Endothelial cell of umbilical vein (primary cell): Measurements from ENCODE around the gene ZNF775. TPM values are rescaled to one million over a fixed set of nuclear protein-coding genes. Genes with fewer than 3 reads are reported as not detected.

Experiments used
- BruUV-seq: library from RNA; stranded (reverse); fragments of 400-500 nt; replicated peaks from 2 replicates; lab custom pipeline; 2021; lab: Mats Ljungman, UMichigan
- CTCF ChIA-PET: fragments of 300-600, 350-600 bp; sonication (Branson Sonifier 250); formaldehyde crosslinking; loops from one replicate; lab custom pipeline; 2021; ENCODE audit warnings: antibody characterized with exemption, inconsistent platforms; lab: Charles Lee
- POLR2A ChIA-PET: fragments of 300-600, 350-600 bp; sonication (Branson Sonifier 250); formaldehyde crosslinking; loops from one replicate; lab custom pipeline; 2021; ENCODE audit warnings: antibody characterized with exemption, inconsistent platforms; lab: Charles Lee
- DNase-seq: peaks from one replicate; pipeline ENCODE4 v3.0.0-alpha.2; 2011; ENCODE audit warnings: low read depth, low spot score
- FAIRE-seq: peaks from 2 replicates; lab custom pipeline; 2011; peaks lifted over from hg19 to GRCh38; lab: Jason Lieb, UNC
- H2AFZ ChIP-seq: 2 replicates; pipeline ENCODE4 v1.6.0; 2012; ENCODE audit warnings: low read depth, low read length, control low read depth, inconsistent platforms
- H3K27ac ChIP-seq: 2 replicates; pipeline ENCODE4 v1.5.1; 2011; ENCODE audit warnings: low read depth, mild to moderate bottlenecking, control low read depth, low read length, moderate library complexity; ENCODE audit not compliant: insufficient read depth
- H3K27me3 ChIP-seq, 2 experiments: 2 replicates each; pipeline versions ENCODE4 v1.6.0 to v1.6.1; 2011; ENCODE audit warnings: low read length in 2 of 2, mixed read lengths in 1 of 2; ENCODE audit not compliant: control insufficient read depth in 2 of 2, insufficient read depth in 2 of 2
- H3K36me3 ChIP-seq, 2 experiments: 2 replicates in 1 of 2; 3 replicates in 1 of 2; pipeline ENCODE4 v1.5.1; 2011; ENCODE audit warnings: low read length in 2 of 2, mild to moderate bottlenecking in 1 of 2, moderate library complexity in 1 of 2; ENCODE audit not compliant: control insufficient read depth in 2 of 2, insufficient read depth in 2 of 2; ENCODE audit errors: extremely low read depth in 1 of 2
- H3K4me1 ChIP-seq: 3 replicates; pipeline ENCODE4 v1.5.1; 2011; ENCODE audit warnings: mild to moderate bottlenecking, low read length; ENCODE audit not compliant: control insufficient read depth, insufficient read depth; ENCODE audit errors: extremely low read depth
- H3K4me2 ChIP-seq: 2 replicates; pipeline ENCODE4 v1.6.1; 2011; ENCODE audit warnings: low read length, control low read depth, mixed read lengths; ENCODE audit not compliant: insufficient read depth
- H3K4me3 ChIP-seq, 3 experiments: fragments of 200-600 bp in 1 of 3; sonication (generic), shearing (Covaris generic) in 1 of 3; replicated peaks in 1 of 3; 2 replicates each; pipeline ENCODE4 v1.5.1; 2011 to 2016; ENCODE audit warnings: control low read depth in 3 of 3, low read length in 3 of 3, mild to moderate bottlenecking in 2 of 3, inconsistent platforms in 1 of 3, low read depth in 1 of 3, moderate library complexity in 1 of 3; ENCODE audit not compliant: insufficient read depth in 1 of 3
- H3K79me2 ChIP-seq: 2 replicates; pipeline ENCODE4 v1.6.0; 2012; ENCODE audit warnings: low read length, inconsistent platforms; ENCODE audit not compliant: control insufficient read depth, insufficient read depth
- H3K9ac ChIP-seq: replicated peaks from 2 replicates; pipeline ENCODE3; 2011; ENCODE audit warnings: low read length, control low read depth; ENCODE audit not compliant: insufficient read depth; ENCODE audit errors: extremely low read depth
- H3K9me1 ChIP-seq: replicated peaks from 3 replicates; pipeline ENCODE4 v1.6.0; 2011; ENCODE audit warnings: mild to moderate bottlenecking, low read length; ENCODE audit not compliant: control insufficient read depth, insufficient read depth; ENCODE audit errors: extremely low read depth
- H3K9me3 ChIP-seq: replicated peaks from 2 replicates; pipeline ENCODE4 v1.5.1; 2012; ENCODE audit warnings: low read length, inconsistent platforms; ENCODE audit not compliant: control insufficient read depth, insufficient read depth
- H4K20me1 ChIP-seq: replicated peaks from 2 replicates; pipeline ENCODE3; 2011; ENCODE audit warnings: mild to moderate bottlenecking, low read length; ENCODE audit not compliant: control insufficient read depth, insufficient read depth; ENCODE audit errors: extremely low read depth
- EZH2 ChIP-seq: IDR thresholded peaks from 2 replicates; pipeline ENCODE4 v1.6.1; 2012; ENCODE audit warnings: borderline replicate concordance, low read depth, mild to moderate bottlenecking, moderate library complexity, low read length, inconsistent platforms; ENCODE audit not compliant: severe bottlenecking
- FOS ChIP-seq: IDR thresholded peaks from 2 replicates; pipeline ENCODE4 v1.6.1; 2011; ENCODE audit warnings: mild to moderate bottlenecking, low read length, moderate library complexity, borderline replicate concordance; ENCODE audit not compliant: insufficient read depth
- GATA2 ChIP-seq: IDR thresholded peaks from 2 replicates; pipeline ENCODE4 v1.7.0; 2011; ENCODE audit warnings: low read depth, mild to moderate bottlenecking, moderate library complexity, mixed read lengths, low read length; ENCODE audit not compliant: insufficient read length, insufficient read depth
- JUN ChIP-seq: IDR thresholded peaks from 2 replicates; pipeline ENCODE4 v1.6.1; 2011; ENCODE audit warnings: borderline replicate concordance, low read depth; ENCODE audit not compliant: insufficient read length, insufficient read depth
- MYC ChIP-seq: IDR thresholded peaks from one replicate; pipeline ENCODE4 v1.6.1; 2011; ENCODE audit warnings: mild to moderate bottlenecking, low read depth, low read length
- POLR2A ChIP-seq: IDR thresholded peaks from 2 replicates; pipeline ENCODE4 v1.6.1; 2012; ENCODE audit warnings: low read depth, mild to moderate bottlenecking, control low read depth, low read length
- POLR2AphosphoS5 ChIP-seq: IDR thresholded peaks from 2 replicates; pipeline ENCODE4 v1.6.1; 2012; ENCODE audit warnings: low read depth, mild to moderate bottlenecking, control low read depth, low read length, moderate library complexity; ENCODE audit not compliant: insufficient read depth
- dilution Hi-C: fragments of 300-500 bp; cut with MboI; formaldehyde crosslinking; loops from one replicate; pipeline ENCODE4 v1.15.0; 2019; ENCODE audit warnings: low sequenced_read_pairs; ENCODE audit not compliant: extremely low pct_ligation_motif_present
- intact Hi-C: fragments of 100-400 bp; cut with micrococcal nuclease; formaldehyde crosslinking; loops from one replicate; pipeline ENCODE4 v1.10.0; 2022
- polyA plus RNA-seq, 4 experiments: library from polyadenylated mRNA; depleted of rRNA in 3 of 4; stranded (reverse) in 3 of 4; unstranded in 1 of 4; fragments of >200 nt; gene quantifications; 2 replicates each; pipeline versions ENCODE4 v1.2.1 to v1.2.3, GENCODE V29; 2011 to 2012; ENCODE audit warnings: missing spikeins in 1 of 4
- total RNA-seq: library from RNA; stranded (reverse); gene quantifications from 2 replicates; pipeline ENCODE4 v1.2.3, GENCODE V29; 2021
- TF ChIP-seq, protein P1 (sequence below): IDR thresholded peaks from 2 replicates; pipeline ENCODE4 v1.6.1; 2011; ENCODE audit not compliant: insufficient read depth, insufficient read length
- TF ChIP-seq, protein P2 (sequence below), 2 donors: IDR thresholded peaks; 1 replicate in 1 of 2; 2 replicates in 1 of 2; pipeline ENCODE4 v1.5.1; 2011; ENCODE audit warnings: low read length in 2 of 2, mild to moderate bottlenecking in 2 of 2, moderate library complexity in 2 of 2, control low read depth in 1 of 2, inconsistent platforms in 1 of 2, low read depth in 1 of 2; ENCODE audit not compliant: insufficient read depth in 1 of 2; ENCODE audit errors: extremely low read depth in 1 of 2

ZNF775 gene
- total and polyA plus RNA-seq, 2 donors (not counting 3 experiments of a cell fraction or from before 2014, with no cell fraction given) = 5.8 to 8.3 TPM

DNA sequence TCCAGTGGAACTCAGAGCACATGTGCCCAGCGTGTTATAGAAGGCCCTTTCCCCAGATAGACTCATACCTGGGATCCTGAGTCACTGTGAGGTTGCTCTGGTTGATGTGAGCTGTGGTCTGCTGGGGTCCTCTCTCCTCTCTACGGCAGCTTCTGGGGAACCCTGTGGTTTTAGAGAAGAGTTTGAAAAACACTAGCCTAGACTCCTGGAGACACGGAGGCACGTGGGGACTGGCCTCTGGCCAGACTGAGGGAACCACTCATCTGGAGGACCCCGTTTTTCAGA, 10.3 kb downstream of the ZNF775 start:
- TF ChIP-seq, protein P1, sequence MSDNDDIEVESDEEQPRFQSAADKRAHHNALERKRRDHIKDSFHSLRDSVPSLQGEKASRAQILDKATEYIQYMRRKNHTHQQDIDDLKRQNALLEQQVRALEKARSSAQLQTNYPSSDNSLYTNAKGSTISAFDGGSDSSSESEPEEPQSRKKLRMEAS = no peak
- TF ChIP-seq POLR2A (no peak), MYC (no peak), JUN (no peak), FOS (no peak), POLR2AphosphoS5 (no peak), EZH2 (no peak), GATA2 (no peak)
- TF ChIP-seq, protein P2, sequence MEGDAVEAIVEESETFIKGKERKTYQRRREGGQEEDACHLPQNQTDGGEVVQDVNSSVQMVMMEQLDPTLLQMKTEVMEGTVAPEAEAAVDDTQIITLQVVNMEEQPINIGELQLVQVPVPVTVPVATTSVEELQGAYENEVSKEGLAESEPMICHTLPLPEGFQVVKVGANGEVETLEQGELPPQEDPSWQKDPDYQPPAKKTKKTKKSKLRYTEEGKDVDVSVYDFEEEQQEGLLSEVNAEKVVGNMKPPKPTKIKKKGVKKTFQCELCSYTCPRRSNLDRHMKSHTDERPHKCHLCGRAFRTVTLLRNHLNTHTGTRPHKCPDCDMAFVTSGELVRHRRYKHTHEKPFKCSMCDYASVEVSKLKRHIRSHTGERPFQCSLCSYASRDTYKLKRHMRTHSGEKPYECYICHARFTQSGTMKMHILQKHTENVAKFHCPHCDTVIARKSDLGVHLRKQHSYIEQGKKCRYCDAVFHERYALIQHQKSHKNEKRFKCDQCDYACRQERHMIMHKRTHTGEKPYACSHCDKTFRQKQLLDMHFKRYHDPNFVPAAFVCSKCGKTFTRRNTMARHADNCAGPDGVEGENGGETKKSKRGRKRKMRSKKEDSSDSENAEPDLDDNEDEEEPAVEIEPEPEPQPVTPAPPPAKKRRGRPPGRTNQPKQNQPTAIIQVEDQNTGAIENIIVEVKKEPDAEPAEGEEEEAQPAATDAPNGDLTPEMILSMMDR (IDR thresholded peaks at IDR 0.05; ENCODE audit: extremely low read depth in 1 of 2, insufficient read depth in 1 of 2, low read depth in 1 of 2, low read length in 2 of 2) = no peak
- ChIA-PET POLR2A (no interaction called here), CTCF (no interaction called here)
- Histone ChIP-seq H3K4me3 (no peak overlapping the region), H3K36me3 (peaks cover 0 to 14% of the 10 kb centered on the region in 2 experiments), H3K9me3 (no peaks in the 10 kb centered on the region), H3K79me2 (peaks cover 2% of the 10 kb centered on the region), H3K9me1 (no peaks in the 10 kb centered on the region), H3K9ac (no peak overlapping the region), H3K4me2 (no peak overlapping the region), H3K4me1 (no peaks in the 10 kb centered on the region), H3K27me3 (no peaks in the 10 kb centered on the region), H2AFZ (no peak overlapping the region), H3K27ac (no peak overlapping the region), H4K20me1 (no peaks in the 10 kb centered on the region)
- intact Hi-C loops (no loop called here), dilution Hi-C loops (no loop called here)
- no TSS peak for BruUV-seq
- no peak for FAIRE-seq
- no peak for DNase-seq
